HCT116 (cell line): Measurements from ENCODE around the gene MOB2. TPM values are rescaled to one million over a fixed set of nuclear protein-coding genes. Genes with fewer than 3 reads are reported as not detected.

Source experiments
- ATAC-seq: fragments of 200-7000 bp; cut with Tn5 transposase; 2 replicates; pipeline ENCODE4 v1.9.1; 2020; ENCODE audit warnings: mild to moderate bottlenecking, moderate library complexity
- BruUV-seq: library from RNA; stranded (reverse); fragments of 400-500 nt; replicated peaks from 2 replicates; lab custom pipeline; 2021; lab: Mats Ljungman, UMichigan
- CTCF ChIA-PET: fragments of 300-600 bp; sonication (Branson Sonifier 250); formaldehyde crosslinking; loops from one replicate; lab custom pipeline; 2021; ENCODE audit warnings: antibody characterized with exemption; lab: Charles Lee
- POLR2A ChIA-PET: fragments of 300-600, 350-600 bp; sonication (Branson Sonifier 250); formaldehyde crosslinking; loops from one replicate; lab custom pipeline; 2021; ENCODE audit warnings: antibody characterized with exemption; lab: Charles Lee
- RAD21 ChIA-PET, 2 experiments: fragments of 300-600 bp; sonication (Branson Sonifier 250); formaldehyde crosslinking; loops; one replicate each; lab custom pipeline; 2023; ENCODE audit warnings: low total read pairs in 2 of 2; ENCODE audit not compliant: uncharacterized antibody in 2 of 2, unreplicated experiment in 2 of 2, low non-redundant PET in 1 of 2; lab: Charles Lee
- DNase-seq: peaks from one replicate; pipeline ENCODE4 v3.0.0-alpha.2; 2010; ENCODE audit warnings: low read depth, low spot score
- H2AFZ ChIP-seq: fragments of 200-600 bp; shearing (Covaris generic), sonication (generic); 2 replicates; pipeline ENCODE4 v1.6.1; 2017; ENCODE audit warnings: low read depth, mixed run types, mixed read lengths, antibody characterized with exemption, low read length; ENCODE audit not compliant: poor library complexity, severe bottlenecking
- H3K27ac ChIP-seq: 2 replicates; pipeline ENCODE4 v1.5.1; 2012; ENCODE audit warnings: low read depth, low read length
- H3K27me3 ChIP-seq: fragments of 200-600 bp; sonication (generic); 2 replicates; pipeline ENCODE4 v1.6.1; 2016; ENCODE audit warnings: mixed run types, low read length, mixed read lengths; ENCODE audit not compliant: insufficient read depth
- H3K36me3 ChIP-seq, 2 experiments: fragments of 200-500 bp in 1 of 2; fragments of 200-600 bp in 1 of 2; sonication (Bioruptor generic) in 1 of 2; sonication (generic) in 1 of 2; 2 replicates each; pipeline versions ENCODE4 v1.5.1 to v1.6.1; 2014 to 2016; ENCODE audit warnings: low read length in 2 of 2, inconsistent platforms in 1 of 2, mixed read lengths in 1 of 2, mixed run types in 1 of 2; ENCODE audit not compliant: insufficient read depth in 2 of 2, control insufficient read depth in 1 of 2
- H3K4me1 ChIP-seq, 2 experiments: fragments of 200-600 bp in 1 of 2; sonication (generic) in 1 of 2; 2 replicates each; pipeline versions ENCODE4 v1.5.1 to v1.6.1; 2012 to 2017; ENCODE audit warnings: low read length in 2 of 2, inconsistent platforms in 1 of 2, mild to moderate bottlenecking in 1 of 2, mixed read lengths in 1 of 2, mixed run types in 1 of 2, moderate library complexity in 1 of 2; ENCODE audit not compliant: insufficient read depth in 2 of 2, control insufficient read depth in 1 of 2
- H3K4me2 ChIP-seq: fragments of 200-600 bp; sonication (generic); 2 replicates; pipeline ENCODE4 v1.6.1; 2017; ENCODE audit warnings: mixed run types, low read length, mixed read lengths
- H3K4me3 ChIP-seq, 2 experiments: fragments of 200-600 bp in 1 of 2; sonication (generic) in 1 of 2; replicated peaks in 1 of 2; 2 replicates each; pipeline ENCODE4 v1.5.1; 2011 to 2016; ENCODE audit warnings: low read length in 2 of 2, control low read depth in 1 of 2, low read depth in 1 of 2, mild to moderate bottlenecking in 1 of 2, mixed read lengths in 1 of 2, mixed run types in 1 of 2
- H3K79me2 ChIP-seq: fragments of 200-600 bp; sonication (generic); 2 replicates; pipeline ENCODE4 v1.6.1; 2017; ENCODE audit warnings: mild to moderate bottlenecking, mixed run types, low read length, moderate library complexity, mixed read lengths; ENCODE audit not compliant: insufficient read depth
- H3K9ac ChIP-seq: fragments of 200-600 bp; sonication (generic); 2 replicates; pipeline ENCODE4 v1.6.1; 2016; ENCODE audit warnings: low read length, mixed read lengths
- H3K9me2 ChIP-seq: fragments of 200-600 bp; sonication (generic), shearing (Covaris generic); 2 replicates; pipeline ENCODE4 v1.6.1; 2017; ENCODE audit warnings: mixed run types, mild to moderate bottlenecking, moderate library complexity; ENCODE audit not compliant: insufficient read depth
- H3K9me3 ChIP-seq, 2 experiments: fragments of 200-500 bp in 1 of 2; fragments of 200-600 bp in 1 of 2; sonication (Bioruptor generic) in 1 of 2; sonication (generic) in 1 of 2; 2 replicates each; pipeline ENCODE4 v1.6.1; 2014 to 2017; ENCODE audit warnings: low read length in 2 of 2, mixed read lengths in 2 of 2, inconsistent platforms in 1 of 2, low read depth in 1 of 2, mild to moderate bottlenecking in 1 of 2, mixed run types in 1 of 2, moderate library complexity in 1 of 2; ENCODE audit not compliant: control insufficient read depth in 1 of 2, insufficient read depth in 1 of 2
- H4K20me1 ChIP-seq: fragments of 200-600 bp; sonication (generic), shearing (Covaris generic); 2 replicates; pipeline ENCODE4 v1.6.1; 2017; ENCODE audit warnings: mixed run types, mild to moderate bottlenecking, moderate library complexity; ENCODE audit not compliant: insufficient read depth
- EGR1 ChIP-seq: IDR thresholded peaks from 2 replicates; pipeline ENCODE4 v1.6.1; 2012; ENCODE audit warnings: low read depth
- ELF1 ChIP-seq: IDR thresholded peaks from 2 replicates; pipeline ENCODE4 v1.6.1; 2012; ENCODE audit warnings: low read depth, borderline replicate concordance
- FOSL1 ChIP-seq: IDR thresholded peaks from 2 replicates; pipeline ENCODE4 v1.6.1; 2012; ENCODE audit warnings: low read depth
- MAX ChIP-seq: IDR thresholded peaks from 2 replicates; pipeline ENCODE4 v1.6.1; 2012
- RAD21 ChIP-seq: IDR thresholded peaks from 2 replicates; pipeline ENCODE4 v1.6.1; 2012; ENCODE audit warnings: low read depth, mild to moderate bottlenecking
- REST ChIP-seq: IDR thresholded peaks from 2 replicates; pipeline ENCODE4 v1.6.1; 2012; ENCODE audit warnings: low read depth
- SIN3A ChIP-seq: IDR thresholded peaks from 2 replicates; pipeline ENCODE4 v1.6.1; 2012; ENCODE audit warnings: low read depth
- SP1 ChIP-seq: IDR thresholded peaks from 2 replicates; pipeline ENCODE4 v1.6.1; 2012; ENCODE audit warnings: low read depth
- ZBTB33 ChIP-seq: IDR thresholded peaks from 2 replicates; pipeline ENCODE4 v1.6.1; 2011; ENCODE audit warnings: mild to moderate bottlenecking, low read length, moderate library complexity; ENCODE audit not compliant: insufficient replicate concordance; ENCODE audit errors: extremely low read depth
- ZNF274 ChIP-seq: fragments of 200-500 bp; sonication (Bioruptor generic); IDR thresholded peaks from 2 replicates; pipeline ENCODE4 v1.6.1; 2014; ENCODE audit warnings: mild to moderate bottlenecking, low read depth, low read length, inconsistent platforms
- intact Hi-C: fragments of 100-400 bp; cut with micrococcal nuclease; formaldehyde crosslinking; loops from 2 replicates; pipeline ENCODE4 v1.10.0; 2022
- total RNA-seq: library from RNA; stranded (reverse); gene quantifications from one replicate; pipeline ENCODE4 v1.2.1, GENCODE V29; 2021; ENCODE audit not compliant: unreplicated experiment

Gene MOB2
- total RNA-seq, 1 experiment from 2014 or later = 25.7 TPM

GRCh38 chr11:1468473-1469066, 18.0 kb downstream of the MOB2 start:
- no peak for TF ChIP-seq EGR1
- no peak for TF ChIP-seq REST
- TF ChIP-seq ZBTB33 = no peak
- TF ChIP-seq ZNF274 = no peak
- no peak for TF ChIP-seq SP1
- no peak for TF ChIP-seq FOSL1
- no peak for TF ChIP-seq ELF1
- TF ChIP-seq RAD21 = no peak
- TF ChIP-seq SIN3A = no peak
- no peak for TF ChIP-seq MAX
- TF ChIP-seq, all 23 proteins: peak for 0

More at GRCh38 chr11:1468473-1469066, 18.0 kb downstream of the MOB2 start:
- Histone ChIP-seq H3K27ac (no peak overlapping the region), H2AFZ (no peak overlapping the region), H3K9me3 (no peaks in the 10 kb centered on the region), H3K4me3 (no peak overlapping the region), H3K27me3 (no peaks in the 10 kb centered on the region), H3K36me3 (no peaks in the 10 kb centered on the region), H3K4me1 (no peaks in the 10 kb centered on the region), H3K79me2 (no peaks in the 10 kb centered on the region), H3K9ac (no peak overlapping the region), H3K4me2 (no peak overlapping the region), H3K9me2 (no peaks in the 10 kb centered on the region), H4K20me1 (no peaks in the 10 kb centered on the region)
- no peak for ATAC-seq
- CTCF ChIA-PET = no interaction called here
- intact Hi-C loops = no loop called here
- POLR2A ChIA-PET = no interaction called here
- RAD21 ChIA-PET = no interaction called here
- DNase-seq = no peak
- no TSS peak for BruUV-seq
